Astrocyte (in vitro differentiated cells and primary cell): ENCODE measurements around the gene FTH1. TPM values are rescaled to one million over a fixed set of nuclear protein-coding genes. Genes with fewer than 3 reads are reported as not detected.

Experiments
- DNase-seq: peaks from one replicate; pipeline ENCODE4 v3.0.0-alpha.2; 2010; ENCODE audit warnings: low read depth
- FAIRE-seq: peaks from 2 replicates; lab custom pipeline; 2011; peaks lifted over from hg19 to GRCh38; lab: Jason Lieb, UNC
- H2AFZ ChIP-seq: 2 replicates; pipeline ENCODE4 v1.6.0; 2012; ENCODE audit warnings: low read depth, low read length, inconsistent platforms
- H3K27ac ChIP-seq: 2 replicates; pipeline ENCODE4 v1.5.1; 2011; ENCODE audit warnings: low read depth, low read length, inconsistent platforms
- H3K27me3 ChIP-seq: 2 replicates; pipeline ENCODE4 v1.6.0; 2011; ENCODE audit warnings: low read length, inconsistent platforms; ENCODE audit not compliant: insufficient read depth
- H3K36me3 ChIP-seq: 2 replicates; pipeline ENCODE4 v1.5.1; 2011; ENCODE audit warnings: low read length, inconsistent platforms; ENCODE audit not compliant: insufficient read depth
- H3K4me1 ChIP-seq: 2 replicates; pipeline ENCODE4 v1.5.1; 2011; ENCODE audit warnings: low read length, inconsistent platforms; ENCODE audit not compliant: insufficient read depth
- H3K4me2 ChIP-seq: 2 replicates; pipeline ENCODE4 v1.6.0; 2012; ENCODE audit warnings: low read length, inconsistent platforms
- H3K4me3 ChIP-seq: 2 replicates; pipeline ENCODE4 v1.5.1; 2011; ENCODE audit warnings: low read depth, mild to moderate bottlenecking, low read length, inconsistent platforms; ENCODE audit not compliant: insufficient read depth
- H3K79me2 ChIP-seq: 2 replicates; pipeline ENCODE4 v1.6.0; 2012; ENCODE audit warnings: mild to moderate bottlenecking, low read length, inconsistent platforms; ENCODE audit not compliant: insufficient read depth
- H3K9ac ChIP-seq: 2 replicates; pipeline ENCODE4 v1.6.0; 2012; ENCODE audit warnings: mild to moderate bottlenecking, low read length, inconsistent platforms
- H3K9me3 ChIP-seq: 2 replicates; pipeline ENCODE4 v1.5.1; 2012; ENCODE audit warnings: low read depth, mild to moderate bottlenecking, low read length, inconsistent platforms; ENCODE audit not compliant: insufficient read depth
- H4K20me1 ChIP-seq: 2 replicates; pipeline ENCODE4 v1.6.0; 2012; ENCODE audit warnings: low read length, inconsistent platforms; ENCODE audit not compliant: insufficient read depth
- H3K27ac Mint-ChIP-seq: one replicate; pipeline ENCODE4 v1.8.0; 2021; ENCODE audit warnings: mild to moderate bottlenecking, mixed read lengths; ENCODE audit not compliant: unreplicated experiment
- H3K27me3 Mint-ChIP-seq: one replicate; pipeline ENCODE4 v1.8.0; 2021; ENCODE audit warnings: low read depth, mixed read lengths; ENCODE audit not compliant: unreplicated experiment
- H3K36me3 Mint-ChIP-seq: one replicate; pipeline ENCODE4 v1.8.0; 2021; ENCODE audit warnings: low read depth, mixed read lengths; ENCODE audit not compliant: unreplicated experiment
- H3K4me1 Mint-ChIP-seq: one replicate; pipeline ENCODE4 v1.8.0; 2021; ENCODE audit warnings: low read depth, mixed read lengths; ENCODE audit not compliant: unreplicated experiment
- H3K4me3 Mint-ChIP-seq: one replicate; pipeline ENCODE4 v1.8.0; 2021; ENCODE audit warnings: mild to moderate bottlenecking, moderate library complexity, mixed read lengths; ENCODE audit not compliant: unreplicated experiment
- H3K9me3 Mint-ChIP-seq: one replicate; pipeline ENCODE4 v1.8.0; 2021; ENCODE audit warnings: mild to moderate bottlenecking, mixed read lengths; ENCODE audit not compliant: unreplicated experiment
- CTCF ChIP-seq: IDR thresholded peaks from 2 replicates; pipeline ENCODE4 v1.5.1; 2011; ENCODE audit warnings: low read depth, mild to moderate bottlenecking, inconsistent platforms, low read length, moderate library complexity; ENCODE audit not compliant: insufficient read depth
- EZH2 ChIP-seq: IDR thresholded peaks from 2 replicates; pipeline ENCODE4 v1.6.1; 2012; ENCODE audit warnings: mild to moderate bottlenecking, low read length, inconsistent platforms; ENCODE audit not compliant: insufficient read depth
- total RNA-seq: library from RNA; stranded (reverse); gene quantifications from 2 replicates; pipeline ENCODE4 v1.2.1, GENCODE V29; 2021

Gene FTH1
- total RNA-seq, 1 donor from 2014 or later: 2,092 TPM

GRCh38 chr11:61914471-61915171 lies 52.8 kb downstream of the FTH1 start:
- no peak overlapping the region for H3K27ac Mint-ChIP-seq
- Histone ChIP-seq H2AFZ (no peak overlapping the region), H3K9me3 (no peaks in the 10 kb centered on the region), H3K9ac (no peak overlapping the region), H3K27ac (no peak overlapping the region), H3K79me2 (no peaks in the 10 kb centered on the region), H3K4me1 (peaks cover 3% of the 10 kb centered on the region), H3K4me2 (no peak overlapping the region), H3K36me3 (no peaks in the 10 kb centered on the region), H3K4me3 (no peak overlapping the region), H4K20me1 (no peaks in the 10 kb centered on the region), H3K27me3 (peaks cover 25% of the 10 kb centered on the region)
- FAIRE-seq (no peak), DNase-seq (no peak)
- H3K4me3 Mint-ChIP-seq: no peak overlapping the region
- H3K4me1 Mint-ChIP-seq: peaks cover 3% of the 10 kb centered on the region
- H3K36me3 Mint-ChIP-seq: no peaks in the 10 kb centered on the region
- peaks cover 58% of the 10 kb centered on the region for H3K27me3 Mint-ChIP-seq
- H3K9me3 Mint-ChIP-seq: no peaks in the 10 kb centered on the region
- TF ChIP-seq EZH2 (no peak), CTCF (no peak)

Other genes starting within 250 kb of the FTH1 start
- 39.5 and 53.9 TPM in 2 replicates for gene MYRF, start 215.0 kb downstream of the FTH1 start, total RNA-seq
- 97.8 and 98.6 TPM in 2 replicates for gene TMEM258, start 175.0 kb downstream of the FTH1 start, total RNA-seq
- 13.6 and 13.8 TPM in 2 replicates for gene FEN1, start 174.7 kb downstream of the FTH1 start, total RNA-seq
- 56.7 and 74.6 TPM in 2 replicates for gene FADS1, start 150.6 kb downstream of the FTH1 start, total RNA-seq
- 180 and 287 TPM in 2 replicates for gene FADS2, start 139.3 kb downstream of the FTH1 start, total RNA-seq
- gene FADS3, start 76.1 kb downstream of the FTH1 start, total RNA-seq: 59.1 and 61.9 TPM in 2 replicates
- gene RAB3IL1, start 50.1 kb downstream of the FTH1 start, total RNA-seq: 0.91 and 1.7 TPM in 2 replicates
- gene BEST1, start 17.3 kb downstream of the FTH1 start, total RNA-seq: 0.60 and 0.66 TPM in 2 replicates
- gene INCENP, start 156.4 kb upstream of the FTH1 start, total RNA-seq: 13.3 and 17.7 TPM in 2 replicates
- not detected in 2 replicates for gene SCGB1D1, start 222.6 kb upstream of the FTH1 start, total RNA-seq
- gene SCGB2A1, start 241.0 kb upstream of the FTH1 start, total RNA-seq: not detected in 2 replicates